HCT116 (cell line): Measurements from ENCODE around the gene CRACDL. TPM values are rescaled to one million over a fixed set of nuclear protein-coding genes. Genes with fewer than 3 reads are reported as not detected.

Source experiments
- ATAC-seq: fragments of 200-7000 bp; cut with Tn5 transposase; 2 replicates; pipeline ENCODE4 v1.9.1; 2020; ENCODE audit warnings: mild to moderate bottlenecking, moderate library complexity
- BruUV-seq: library from RNA; stranded (reverse); fragments of 400-500 nt; replicated peaks from 2 replicates; lab custom pipeline; 2021; lab: Mats Ljungman, UMichigan
- CTCF ChIA-PET: fragments of 300-600 bp; sonication (Branson Sonifier 250); formaldehyde crosslinking; loops from one replicate; lab custom pipeline; 2021; ENCODE audit warnings: antibody characterized with exemption; lab: Charles Lee
- POLR2A ChIA-PET: fragments of 300-600, 350-600 bp; sonication (Branson Sonifier 250); formaldehyde crosslinking; loops from one replicate; lab custom pipeline; 2021; ENCODE audit warnings: antibody characterized with exemption; lab: Charles Lee
- RAD21 ChIA-PET, 2 experiments: fragments of 300-600 bp; sonication (Branson Sonifier 250); formaldehyde crosslinking; loops; one replicate each; lab custom pipeline; 2023; ENCODE audit warnings: low total read pairs in 2 of 2; ENCODE audit not compliant: uncharacterized antibody in 2 of 2, unreplicated experiment in 2 of 2, low non-redundant PET in 1 of 2; lab: Charles Lee
- DNase-seq: peaks from one replicate; pipeline ENCODE4 v3.0.0-alpha.2; 2010; ENCODE audit warnings: low read depth, low spot score
- H2AFZ ChIP-seq: fragments of 200-600 bp; shearing (Covaris generic), sonication (generic); 2 replicates; pipeline ENCODE4 v1.6.1; 2017; ENCODE audit warnings: low read depth, mixed run types, mixed read lengths, antibody characterized with exemption, low read length; ENCODE audit not compliant: poor library complexity, severe bottlenecking
- H3K27ac ChIP-seq: 2 replicates; pipeline ENCODE4 v1.5.1; 2012; ENCODE audit warnings: low read depth, low read length
- H3K27me3 ChIP-seq: fragments of 200-600 bp; sonication (generic); 2 replicates; pipeline ENCODE4 v1.6.1; 2016; ENCODE audit warnings: mixed run types, low read length, mixed read lengths; ENCODE audit not compliant: insufficient read depth
- H3K36me3 ChIP-seq, 2 experiments: fragments of 200-500 bp in 1 of 2; fragments of 200-600 bp in 1 of 2; sonication (Bioruptor generic) in 1 of 2; sonication (generic) in 1 of 2; 2 replicates each; pipeline versions ENCODE4 v1.5.1 to v1.6.1; 2014 to 2016; ENCODE audit warnings: low read length in 2 of 2, inconsistent platforms in 1 of 2, mixed read lengths in 1 of 2, mixed run types in 1 of 2; ENCODE audit not compliant: insufficient read depth in 2 of 2, control insufficient read depth in 1 of 2
- H3K4me1 ChIP-seq, 2 experiments: fragments of 200-600 bp in 1 of 2; sonication (generic) in 1 of 2; 2 replicates each; pipeline versions ENCODE4 v1.5.1 to v1.6.1; 2012 to 2017; ENCODE audit warnings: low read length in 2 of 2, inconsistent platforms in 1 of 2, mild to moderate bottlenecking in 1 of 2, mixed read lengths in 1 of 2, mixed run types in 1 of 2, moderate library complexity in 1 of 2; ENCODE audit not compliant: insufficient read depth in 2 of 2, control insufficient read depth in 1 of 2
- H3K4me2 ChIP-seq: fragments of 200-600 bp; sonication (generic); 2 replicates; pipeline ENCODE4 v1.6.1; 2017; ENCODE audit warnings: mixed run types, low read length, mixed read lengths
- H3K4me3 ChIP-seq, 2 experiments: fragments of 200-600 bp in 1 of 2; sonication (generic) in 1 of 2; replicated peaks in 1 of 2; 2 replicates each; pipeline ENCODE4 v1.5.1; 2011 to 2016; ENCODE audit warnings: low read length in 2 of 2, control low read depth in 1 of 2, low read depth in 1 of 2, mild to moderate bottlenecking in 1 of 2, mixed read lengths in 1 of 2, mixed run types in 1 of 2
- H3K79me2 ChIP-seq: fragments of 200-600 bp; sonication (generic); 2 replicates; pipeline ENCODE4 v1.6.1; 2017; ENCODE audit warnings: mild to moderate bottlenecking, mixed run types, low read length, moderate library complexity, mixed read lengths; ENCODE audit not compliant: insufficient read depth
- H3K9ac ChIP-seq: fragments of 200-600 bp; sonication (generic); 2 replicates; pipeline ENCODE4 v1.6.1; 2016; ENCODE audit warnings: low read length, mixed read lengths
- H3K9me2 ChIP-seq: fragments of 200-600 bp; sonication (generic), shearing (Covaris generic); 2 replicates; pipeline ENCODE4 v1.6.1; 2017; ENCODE audit warnings: mixed run types, mild to moderate bottlenecking, moderate library complexity; ENCODE audit not compliant: insufficient read depth
- H3K9me3 ChIP-seq, 2 experiments: fragments of 200-500 bp in 1 of 2; fragments of 200-600 bp in 1 of 2; sonication (Bioruptor generic) in 1 of 2; sonication (generic) in 1 of 2; 2 replicates each; pipeline ENCODE4 v1.6.1; 2014 to 2017; ENCODE audit warnings: low read length in 2 of 2, mixed read lengths in 2 of 2, inconsistent platforms in 1 of 2, low read depth in 1 of 2, mild to moderate bottlenecking in 1 of 2, mixed run types in 1 of 2, moderate library complexity in 1 of 2; ENCODE audit not compliant: control insufficient read depth in 1 of 2, insufficient read depth in 1 of 2
- H4K20me1 ChIP-seq: fragments of 200-600 bp; sonication (generic), shearing (Covaris generic); 2 replicates; pipeline ENCODE4 v1.6.1; 2017; ENCODE audit warnings: mixed run types, mild to moderate bottlenecking, moderate library complexity; ENCODE audit not compliant: insufficient read depth
- CBX3 ChIP-seq: IDR thresholded peaks from 2 replicates; pipeline ENCODE4 v1.6.1; 2012; ENCODE audit warnings: low read depth
- EGR1 ChIP-seq: IDR thresholded peaks from 2 replicates; pipeline ENCODE4 v1.6.1; 2012; ENCODE audit warnings: low read depth
- ELF1 ChIP-seq: IDR thresholded peaks from 2 replicates; pipeline ENCODE4 v1.6.1; 2012; ENCODE audit warnings: low read depth, borderline replicate concordance
- EZH2 ChIP-seq: fragments of 200-600 bp; sonication (generic); IDR thresholded peaks from 2 replicates; pipeline ENCODE4 v1.6.1; 2017; ENCODE audit warnings: antibody characterized with exemption, mixed run types
- EZH2phosphoT487 ChIP-seq: fragments of 200-600 bp; IDR thresholded peaks from 2 replicates; pipeline ENCODE4 v1.6.1; 2018; ENCODE audit warnings: antibody characterized with exemption, borderline replicate concordance
- FOSL1 ChIP-seq: IDR thresholded peaks from 2 replicates; pipeline ENCODE4 v1.6.1; 2012; ENCODE audit warnings: low read depth
- JUND ChIP-seq: IDR thresholded peaks from 2 replicates; pipeline ENCODE4 v1.6.1; 2012
- POLR2A ChIP-seq: IDR thresholded peaks from 2 replicates; pipeline ENCODE4 v1.7.0; 2011; ENCODE audit warnings: borderline replicate concordance; ENCODE audit not compliant: insufficient read depth, insufficient read length; ENCODE audit errors: extremely low read depth
- POLR2AphosphoS5 ChIP-seq: IDR thresholded peaks from 2 replicates; pipeline ENCODE4 v1.6.1; 2011; ENCODE audit warnings: mild to moderate bottlenecking, low read depth, low read length, moderate library complexity
- SIN3A ChIP-seq: IDR thresholded peaks from 2 replicates; pipeline ENCODE4 v1.6.1; 2012; ENCODE audit warnings: low read depth
- SRF ChIP-seq: IDR thresholded peaks from 2 replicates; pipeline ENCODE4 v1.6.1; 2012; ENCODE audit warnings: low read depth
- TCF7L2 ChIP-seq: IDR thresholded peaks from 2 replicates; pipeline ENCODE4 v1.7.0; 2011; ENCODE audit warnings: borderline replicate concordance, inconsistent platforms; ENCODE audit not compliant: insufficient read depth, insufficient read length; ENCODE audit errors: extremely low read depth
- YY1 ChIP-seq: IDR thresholded peaks from 2 replicates; pipeline ENCODE4 v1.6.1; 2011; ENCODE audit warnings: low read length, low read depth, moderate library complexity, mild to moderate bottlenecking; ENCODE audit not compliant: insufficient replicate concordance; ENCODE audit errors: extremely low read depth
- ZFX ChIP-seq: fragments of 450-650 bp; IDR thresholded peaks from 2 replicates; pipeline ENCODE4 v1.6.1; 2017
- ZNF274 ChIP-seq: fragments of 200-500 bp; sonication (Bioruptor generic); IDR thresholded peaks from 2 replicates; pipeline ENCODE4 v1.6.1; 2014; ENCODE audit warnings: mild to moderate bottlenecking, low read depth, low read length, inconsistent platforms
- intact Hi-C: fragments of 100-400 bp; cut with micrococcal nuclease; formaldehyde crosslinking; loops from 2 replicates; pipeline ENCODE4 v1.10.0; 2022
- total RNA-seq: library from RNA; stranded (reverse); gene quantifications from one replicate; pipeline ENCODE4 v1.2.1, GENCODE V29; 2021; ENCODE audit not compliant: unreplicated experiment
- TF ChIP-seq, protein P1 (sequence below): IDR thresholded peaks from 2 replicates; pipeline ENCODE4 v1.6.1; 2012; ENCODE audit warnings: low read depth
- TF ChIP-seq, protein P2 (sequence below): IDR thresholded peaks from 2 replicates; pipeline ENCODE4 v1.6.1; 2012
- TF ChIP-seq, protein P3 (sequence below): IDR thresholded peaks from 2 replicates; pipeline ENCODE4 v1.6.1; 2012
- TF ChIP-seq, protein P4 (sequence below): IDR thresholded peaks from 2 replicates; pipeline ENCODE4 v1.6.1; 2011; ENCODE audit warnings: mild to moderate bottlenecking, low read length, moderate library complexity; ENCODE audit not compliant: insufficient replicate concordance; ENCODE audit errors: extremely low read depth

Gene CRACDL
- total RNA-seq, 1 experiment from 2014 or later = 1.1 TPM

DNA sequence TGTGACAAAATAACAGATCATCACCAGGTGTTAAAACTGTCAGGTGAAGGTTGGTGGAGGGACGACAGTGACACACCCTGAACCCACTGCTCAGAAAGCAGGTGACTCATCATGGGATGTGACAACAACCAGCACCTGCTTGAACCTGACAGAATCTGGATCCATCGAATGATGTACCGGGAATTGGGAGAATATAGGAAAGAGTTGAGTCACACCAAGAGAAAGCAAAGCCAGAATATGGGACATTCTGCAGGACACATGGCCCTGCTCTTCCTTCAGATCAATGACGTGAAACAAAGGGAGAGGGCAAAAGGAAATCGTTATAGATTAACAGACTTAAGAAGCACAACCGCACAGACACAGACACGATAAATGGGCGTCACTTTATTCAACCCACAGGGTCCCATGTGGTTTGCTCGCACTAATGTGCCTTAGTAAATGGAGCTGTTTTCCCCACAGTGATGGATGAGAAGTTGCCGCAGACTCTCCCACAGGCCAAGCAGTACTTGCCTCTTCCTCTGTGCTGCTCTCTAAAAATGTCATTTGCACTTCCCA lies 100.1 kb downstream of the CRACDL start:
- Histone ChIP-seq H3K27me3 (no peaks in the 10 kb centered on the region), H3K9me2 (no peaks in the 10 kb centered on the region), H3K9ac (no peak overlapping the region), H4K20me1 (no peaks in the 10 kb centered on the region), H3K36me3 (no peaks in the 10 kb centered on the region), H3K27ac (no peak overlapping the region), H3K9me3 (no peaks in the 10 kb centered on the region), H3K4me1 (no peaks in the 10 kb centered on the region), H3K4me3 (no peak overlapping the region), H3K79me2 (no peaks in the 10 kb centered on the region), H2AFZ (no peak overlapping the region), H3K4me2 (no peak overlapping the region)
- TF ChIP-seq YY1 (no peak), TCF7L2 (no peak), POLR2A (no peak), EZH2 (no peak), SRF (no peak), CBX3 (no peak), SIN3A (no peak), ZNF274 (no peak), EGR1 (no peak), FOSL1 (no peak), ZFX (no peak), EZH2phosphoT487 (no peak), ELF1 (no peak), POLR2AphosphoS5 (no peak), JUND (no peak)
- TF ChIP-seq, protein P1, sequence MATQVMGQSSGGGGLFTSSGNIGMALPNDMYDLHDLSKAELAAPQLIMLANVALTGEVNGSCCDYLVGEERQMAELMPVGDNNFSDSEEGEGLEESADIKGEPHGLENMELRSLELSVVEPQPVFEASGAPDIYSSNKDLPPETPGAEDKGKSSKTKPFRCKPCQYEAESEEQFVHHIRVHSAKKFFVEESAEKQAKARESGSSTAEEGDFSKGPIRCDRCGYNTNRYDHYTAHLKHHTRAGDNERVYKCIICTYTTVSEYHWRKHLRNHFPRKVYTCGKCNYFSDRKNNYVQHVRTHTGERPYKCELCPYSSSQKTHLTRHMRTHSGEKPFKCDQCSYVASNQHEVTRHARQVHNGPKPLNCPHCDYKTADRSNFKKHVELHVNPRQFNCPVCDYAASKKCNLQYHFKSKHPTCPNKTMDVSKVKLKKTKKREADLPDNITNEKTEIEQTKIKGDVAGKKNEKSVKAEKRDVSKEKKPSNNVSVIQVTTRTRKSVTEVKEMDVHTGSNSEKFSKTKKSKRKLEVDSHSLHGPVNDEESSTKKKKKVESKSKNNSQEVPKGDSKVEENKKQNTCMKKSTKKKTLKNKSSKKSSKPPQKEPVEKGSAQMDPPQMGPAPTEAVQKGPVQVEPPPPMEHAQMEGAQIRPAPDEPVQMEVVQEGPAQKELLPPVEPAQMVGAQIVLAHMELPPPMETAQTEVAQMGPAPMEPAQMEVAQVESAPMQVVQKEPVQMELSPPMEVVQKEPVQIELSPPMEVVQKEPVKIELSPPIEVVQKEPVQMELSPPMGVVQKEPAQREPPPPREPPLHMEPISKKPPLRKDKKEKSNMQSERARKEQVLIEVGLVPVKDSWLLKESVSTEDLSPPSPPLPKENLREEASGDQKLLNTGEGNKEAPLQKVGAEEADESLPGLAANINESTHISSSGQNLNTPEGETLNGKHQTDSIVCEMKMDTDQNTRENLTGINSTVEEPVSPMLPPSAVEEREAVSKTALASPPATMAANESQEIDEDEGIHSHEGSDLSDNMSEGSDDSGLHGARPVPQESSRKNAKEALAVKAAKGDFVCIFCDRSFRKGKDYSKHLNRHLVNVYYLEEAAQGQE = no peak
- TF ChIP-seq, protein P2, sequence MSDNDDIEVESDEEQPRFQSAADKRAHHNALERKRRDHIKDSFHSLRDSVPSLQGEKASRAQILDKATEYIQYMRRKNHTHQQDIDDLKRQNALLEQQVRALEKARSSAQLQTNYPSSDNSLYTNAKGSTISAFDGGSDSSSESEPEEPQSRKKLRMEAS = no peak
- TF ChIP-seq, protein P3, sequence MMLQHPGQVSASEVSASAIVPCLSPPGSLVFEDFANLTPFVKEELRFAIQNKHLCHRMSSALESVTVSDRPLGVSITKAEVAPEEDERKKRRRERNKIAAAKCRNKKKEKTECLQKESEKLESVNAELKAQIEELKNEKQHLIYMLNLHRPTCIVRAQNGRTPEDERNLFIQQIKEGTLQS = no peak
- TF ChIP-seq, protein P4, sequence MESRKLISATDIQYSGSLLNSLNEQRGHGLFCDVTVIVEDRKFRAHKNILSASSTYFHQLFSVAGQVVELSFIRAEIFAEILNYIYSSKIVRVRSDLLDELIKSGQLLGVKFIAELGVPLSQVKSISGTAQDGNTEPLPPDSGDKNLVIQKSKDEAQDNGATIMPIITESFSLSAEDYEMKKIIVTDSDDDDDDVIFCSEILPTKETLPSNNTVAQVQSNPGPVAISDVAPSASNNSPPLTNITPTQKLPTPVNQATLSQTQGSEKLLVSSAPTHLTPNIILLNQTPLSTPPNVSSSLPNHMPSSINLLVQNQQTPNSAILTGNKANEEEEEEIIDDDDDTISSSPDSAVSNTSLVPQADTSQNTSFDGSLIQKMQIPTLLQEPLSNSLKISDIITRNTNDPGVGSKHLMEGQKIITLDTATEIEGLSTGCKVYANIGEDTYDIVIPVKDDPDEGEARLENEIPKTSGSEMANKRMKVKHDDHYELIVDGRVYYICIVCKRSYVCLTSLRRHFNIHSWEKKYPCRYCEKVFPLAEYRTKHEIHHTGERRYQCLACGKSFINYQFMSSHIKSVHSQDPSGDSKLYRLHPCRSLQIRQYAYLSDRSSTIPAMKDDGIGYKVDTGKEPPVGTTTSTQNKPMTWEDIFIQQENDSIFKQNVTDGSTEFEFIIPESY = no peak
- ChIA-PET POLR2A (no interaction called here), RAD21 (interaction anchor here (1.2 to 2.1 kb wide), 3 partner anchors 87 to 187 kb away, joined by 3 to 8 read pairs (median 4); no protein-coding TSS in a partner anchor), CTCF (interaction anchor here (3.9 kb wide), 1 partner anchor 186 kb away, joined by 33 read pairs; no protein-coding TSS in a partner anchor)
- intact Hi-C loops = loop anchor here (2.0 kb wide), 3 partner anchors 229 to 1135 kb away; no protein-coding TSS in a partner anchor
- no TSS peak for BruUV-seq
- no peak for ATAC-seq
- no peak for DNase-seq
